Measurements from ENCODE around the gene ADH1B.

DNA sequence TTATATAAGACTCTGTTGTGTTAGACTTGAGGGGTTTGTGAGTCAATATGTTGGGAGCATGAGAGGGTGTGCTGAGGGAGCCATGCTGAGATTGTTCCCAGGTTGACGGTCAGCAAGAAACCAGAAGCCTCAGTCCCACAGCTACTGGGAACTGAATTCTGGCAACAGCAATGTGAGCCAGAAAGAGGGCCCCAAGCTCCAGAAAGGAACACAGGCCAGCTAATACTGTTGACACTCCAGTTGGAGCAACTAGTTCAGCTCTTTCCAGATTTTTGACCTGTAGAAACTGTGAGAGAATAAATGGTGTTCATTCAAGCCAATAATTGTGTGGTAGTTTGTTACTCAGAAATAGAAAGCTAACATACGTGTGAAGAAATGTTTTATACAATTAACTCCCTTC is 47.5 kb downstream of the ADH1B start:
- TF ChIP-seq, protein P1, sequence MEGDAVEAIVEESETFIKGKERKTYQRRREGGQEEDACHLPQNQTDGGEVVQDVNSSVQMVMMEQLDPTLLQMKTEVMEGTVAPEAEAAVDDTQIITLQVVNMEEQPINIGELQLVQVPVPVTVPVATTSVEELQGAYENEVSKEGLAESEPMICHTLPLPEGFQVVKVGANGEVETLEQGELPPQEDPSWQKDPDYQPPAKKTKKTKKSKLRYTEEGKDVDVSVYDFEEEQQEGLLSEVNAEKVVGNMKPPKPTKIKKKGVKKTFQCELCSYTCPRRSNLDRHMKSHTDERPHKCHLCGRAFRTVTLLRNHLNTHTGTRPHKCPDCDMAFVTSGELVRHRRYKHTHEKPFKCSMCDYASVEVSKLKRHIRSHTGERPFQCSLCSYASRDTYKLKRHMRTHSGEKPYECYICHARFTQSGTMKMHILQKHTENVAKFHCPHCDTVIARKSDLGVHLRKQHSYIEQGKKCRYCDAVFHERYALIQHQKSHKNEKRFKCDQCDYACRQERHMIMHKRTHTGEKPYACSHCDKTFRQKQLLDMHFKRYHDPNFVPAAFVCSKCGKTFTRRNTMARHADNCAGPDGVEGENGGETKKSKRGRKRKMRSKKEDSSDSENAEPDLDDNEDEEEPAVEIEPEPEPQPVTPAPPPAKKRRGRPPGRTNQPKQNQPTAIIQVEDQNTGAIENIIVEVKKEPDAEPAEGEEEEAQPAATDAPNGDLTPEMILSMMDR (IDR thresholded peaks at IDR 0.05), result no peak
- TF ChIP-seq POLR2AphosphoS5 (IDR thresholded peaks at IDR 0.05) (no peak), POLR2A (IDR thresholded peaks at IDR 0.05) (no peak)
